ENCODE measurements around the gene SLC39A7.

The SLC39A7 gene

GRCh38 chr6:33166363-33166762 is 34.3 kb upstream of the SLC39A7 start:
- Histone ChIP-seq H3K4me1 (ENCODE audit: control insufficient read depth, low read length) (peaks cover 11% of the 10 kb centered on the region), H3K36me3 (ENCODE audit: control insufficient read depth, low read length) (no peaks in the 10 kb centered on the region), H3K9me3 (ENCODE audit: control insufficient read depth, insufficient read depth, low read length) (no peaks in the 10 kb centered on the region), H3K4me3 (ENCODE audit: low read length) (no peak overlapping the region), H3F3A (ENCODE audit: control insufficient read depth, insufficient read depth) (no peaks in the 10 kb centered on the region), H3K9me2 (replicated peaks; ENCODE audit: control insufficient read depth, low read length) (no peaks in the 10 kb centered on the region), H3K4me2 (ENCODE audit: low read length) (no peak overlapping the region), H3K27me3 (ENCODE audit: control insufficient read depth, low read length) (0 out of 2 replicates have a peak, but pooled peaks cover 3% of the 10 kb centered on the region), H3K27ac (ENCODE audit: low read depth, low read length) (no peak overlapping the region), H4K20me1 (ENCODE audit: control insufficient read depth, insufficient read depth, low read depth, low read length) (no peaks in the 10 kb centered on the region), H3K79me2 (ENCODE audit: control insufficient read depth, low read length) (no peaks in the 10 kb centered on the region)
- no peak for TF ChIP-seq EZH2phosphoT487 (IDR thresholded peaks at IDR 0.05; ENCODE audit: borderline replicate concordance, low read length)

GRCh38 chr6:33166811-33167210 is 33.9 kb upstream of the SLC39A7 start:
- TF ChIP-seq, protein P1, sequence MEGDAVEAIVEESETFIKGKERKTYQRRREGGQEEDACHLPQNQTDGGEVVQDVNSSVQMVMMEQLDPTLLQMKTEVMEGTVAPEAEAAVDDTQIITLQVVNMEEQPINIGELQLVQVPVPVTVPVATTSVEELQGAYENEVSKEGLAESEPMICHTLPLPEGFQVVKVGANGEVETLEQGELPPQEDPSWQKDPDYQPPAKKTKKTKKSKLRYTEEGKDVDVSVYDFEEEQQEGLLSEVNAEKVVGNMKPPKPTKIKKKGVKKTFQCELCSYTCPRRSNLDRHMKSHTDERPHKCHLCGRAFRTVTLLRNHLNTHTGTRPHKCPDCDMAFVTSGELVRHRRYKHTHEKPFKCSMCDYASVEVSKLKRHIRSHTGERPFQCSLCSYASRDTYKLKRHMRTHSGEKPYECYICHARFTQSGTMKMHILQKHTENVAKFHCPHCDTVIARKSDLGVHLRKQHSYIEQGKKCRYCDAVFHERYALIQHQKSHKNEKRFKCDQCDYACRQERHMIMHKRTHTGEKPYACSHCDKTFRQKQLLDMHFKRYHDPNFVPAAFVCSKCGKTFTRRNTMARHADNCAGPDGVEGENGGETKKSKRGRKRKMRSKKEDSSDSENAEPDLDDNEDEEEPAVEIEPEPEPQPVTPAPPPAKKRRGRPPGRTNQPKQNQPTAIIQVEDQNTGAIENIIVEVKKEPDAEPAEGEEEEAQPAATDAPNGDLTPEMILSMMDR (IDR thresholded peaks at IDR 0.05; ENCODE audit: low read depth, low read length, poor library complexity, severe bottlenecking) = no peak
- no peak for TF ChIP-seq EZH2phosphoT487 (IDR thresholded peaks at IDR 0.05; ENCODE audit: borderline replicate concordance, low read length)
- no peaks in the 10 kb centered on the region for H3K9me3 ChIP-seq (ENCODE audit: control insufficient read depth, insufficient read depth, low read length)
- 0 out of 2 replicates have a peak, but pooled peaks cover 3% of the 10 kb centered on the region for H3K27me3 ChIP-seq (ENCODE audit: control insufficient read depth, low read length)
- H3K4me3 ChIP-seq (ENCODE audit: low read length) = no peak overlapping the region
- no peak overlapping the region for H3K27ac ChIP-seq (ENCODE audit: low read depth, low read length)
- H3K4me1 ChIP-seq (ENCODE audit: control insufficient read depth, low read length) = peaks cover 7% of the 10 kb centered on the region
- H3K4me2 ChIP-seq (ENCODE audit: low read length) = no peak overlapping the region
- no peaks in the 10 kb centered on the region for H4K20me1 ChIP-seq (ENCODE audit: control insufficient read depth, insufficient read depth, low read depth, low read length)
- no peaks in the 10 kb centered on the region for H3K9me2 ChIP-seq (replicated peaks; ENCODE audit: control insufficient read depth, low read length)
- no peaks in the 10 kb centered on the region for H3F3A ChIP-seq (ENCODE audit: control insufficient read depth, insufficient read depth)
- H3K36me3 ChIP-seq (ENCODE audit: control insufficient read depth, low read length) = no peaks in the 10 kb centered on the region
- no peaks in the 10 kb centered on the region for H3K79me2 ChIP-seq (ENCODE audit: control insufficient read depth, low read length)

GRCh38 chr6:33167374-33168283 is 33.0 kb upstream of the SLC39A7 start:
- Histone ChIP-seq H3K4me2 (ENCODE audit: low read length) (no peak overlapping the region), H3K9me2 (replicated peaks; ENCODE audit: control insufficient read depth, low read length) (no peaks in the 10 kb centered on the region), H3K36me3 (ENCODE audit: control insufficient read depth, low read length) (no peaks in the 10 kb centered on the region), H3K4me3 (ENCODE audit: low read length) (no peak overlapping the region), H3K27ac (ENCODE audit: low read depth, low read length) (no peak overlapping the region), H3K27me3 (ENCODE audit: control insufficient read depth, low read length) (0 out of 2 replicates have a peak, but pooled peaks cover 3% of the 10 kb centered on the region), H3K79me2 (ENCODE audit: control insufficient read depth, low read length) (no peaks in the 10 kb centered on the region), H3K4me1 (ENCODE audit: control insufficient read depth, low read length) (0 out of 2 replicates have a peak, but pooled peaks cover 3% of the 10 kb centered on the region), H3F3A (ENCODE audit: control insufficient read depth, insufficient read depth) (no peaks in the 10 kb centered on the region), H3K9me3 (ENCODE audit: control insufficient read depth, insufficient read depth, low read length) (no peaks in the 10 kb centered on the region), H4K20me1 (ENCODE audit: control insufficient read depth, insufficient read depth, low read depth, low read length) (no peaks in the 10 kb centered on the region)
- TF ChIP-seq, protein P1 (IDR thresholded peaks at IDR 0.05; ENCODE audit: low read depth, low read length, poor library complexity, severe bottlenecking) = no peak
- TF ChIP-seq EZH2phosphoT487 (IDR thresholded peaks at IDR 0.05; ENCODE audit: borderline replicate concordance, low read length) = no peak

GRCh38 chr6:33168284-33168601 is 32.4 kb upstream of the SLC39A7 start:
- Histone ChIP-seq H3K4me3 (ENCODE audit: low read length) (no peak overlapping the region), H3K9me3 (ENCODE audit: control insufficient read depth, insufficient read depth, low read length) (no peaks in the 10 kb centered on the region), H4K20me1 (ENCODE audit: control insufficient read depth, insufficient read depth, low read depth, low read length) (no peaks in the 10 kb centered on the region), H3K4me1 (ENCODE audit: control insufficient read depth, low read length) (peaks cover 4% of the 10 kb centered on the region; the same call in 1 of the 2 replicates), H3K27ac (ENCODE audit: low read depth, low read length) (no peak overlapping the region), H3K27me3 (ENCODE audit: control insufficient read depth, low read length) (peaks cover 5% of the 10 kb centered on the region; the same call in 1 of the 2 replicates), H3F3A (ENCODE audit: control insufficient read depth, insufficient read depth) (no peaks in the 10 kb centered on the region), H3K9me2 (replicated peaks; ENCODE audit: control insufficient read depth, low read length) (no peaks in the 10 kb centered on the region), H3K4me2 (ENCODE audit: low read length) (no peak overlapping the region), H3K36me3 (ENCODE audit: control insufficient read depth, low read length) (no peaks in the 10 kb centered on the region), H3K79me2 (ENCODE audit: control insufficient read depth, low read length) (no peaks in the 10 kb centered on the region)
- TF ChIP-seq EZH2phosphoT487 (IDR thresholded peaks at IDR 0.05; ENCODE audit: borderline replicate concordance, low read length) = no peak
- TF ChIP-seq, protein P1 (IDR thresholded peaks at IDR 0.05; ENCODE audit: low read depth, low read length, poor library complexity, severe bottlenecking) = no peak
